Nephron progenitor cell (in vitro differentiated cells): ENCODE results near the gene SNX7.

ENCODE experiments used
- DNase-seq: peaks from one replicate; pipeline ENCODE4 v3.0.0; 2021
- H3K27ac Mint-ChIP-seq: 2 replicates; pipeline ENCODE4 v1.8.0; 2021; ENCODE audit warnings: mild to moderate bottlenecking, moderate library complexity, mixed read lengths
- H3K27me3 Mint-ChIP-seq: 2 replicates; pipeline ENCODE4 v1.8.0; 2021; ENCODE audit warnings: mild to moderate bottlenecking, low read depth, mixed read lengths; ENCODE audit not compliant: poor library complexity
- H3K36me3 Mint-ChIP-seq: 2 replicates; pipeline ENCODE4 v1.8.0; 2021; ENCODE audit warnings: low read depth, mixed read lengths
- H3K4me1 Mint-ChIP-seq: 2 replicates; pipeline ENCODE4 v1.8.0; 2021; ENCODE audit warnings: mixed read lengths
- H3K4me3 Mint-ChIP-seq: 2 replicates; pipeline ENCODE4 v1.8.0; 2021; ENCODE audit warnings: mild to moderate bottlenecking, moderate library complexity, mixed read lengths
- H3K9me3 Mint-ChIP-seq: 2 replicates; pipeline ENCODE4 v1.8.0; 2021; ENCODE audit warnings: mild to moderate bottlenecking, moderate library complexity, mixed read lengths
- CTCF ChIP-seq: fragments of 200-600 bp; sonication (generic); IDR thresholded peaks from 2 replicates; pipeline ENCODE4 v1.5.0; 2021; ENCODE audit warnings: antibody characterized with exemption

Gene SNX7

GRCh38 chr1:98672189-98672588, 10.7 kb downstream of the SNX7 start:
- Mint-ChIP-seq H3K27ac (no peak overlapping the region), H3K4me3 (no peak overlapping the region), H3K36me3 (peaks cover 7% of the 10 kb centered on the region), H3K27me3 (no peaks in the 10 kb centered on the region), H3K9me3 (no peaks in the 10 kb centered on the region), H3K4me1 (peaks cover 5% of the 10 kb centered on the region)
- no peak for TF ChIP-seq CTCF
- no peak for DNase-seq

- Mint-ChIP-seq H3K4me1 (peaks cover 5% of the 10 kb centered on the region), H3K9me3 (peaks cover 1% of the 10 kb centered on the region), H3K27ac (no peak overlapping the region), H3K4me3 (no peak overlapping the region), H3K36me3 (peaks cover 15% of the 10 kb centered on the region), H3K27me3 (no peaks in the 10 kb centered on the region)
- no peak for DNase-seq
- TF ChIP-seq CTCF, result no peak
Observed at GRCh38 chr1:98674075-98674781, 12.7 kb downstream of the SNX7 start.

GRCh38 chr1:98675282-98675681, 13.8 kb downstream of the SNX7 start:
- Mint-ChIP-seq H3K36me3 (peaks cover 21% of the 10 kb centered on the region), H3K9me3 (peaks cover 4% of the 10 kb centered on the region), H3K4me1 (peaks cover 5% of the 10 kb centered on the region), H3K27me3 (no peaks in the 10 kb centered on the region), H3K4me3 (no peak overlapping the region), H3K27ac (no peak overlapping the region)
- TF ChIP-seq CTCF, result no peak
- no peak for DNase-seq

- no peak overlapping the region for H3K4me3 Mint-ChIP-seq
- no peak for DNase-seq
- peaks cover 24% of the 10 kb centered on the region for H3K36me3 Mint-ChIP-seq
- no peak for TF ChIP-seq CTCF
- H3K27me3 Mint-ChIP-seq, result no peaks in the 10 kb centered on the region
- H3K4me1 Mint-ChIP-seq, result peaks cover 5% of the 10 kb centered on the region
- H3K9me3 Mint-ChIP-seq, result peaks cover 13% of the 10 kb centered on the region
- H3K27ac Mint-ChIP-seq, result peak overlapping the region; percentile 18
Observed at GRCh38 chr1:98677288-98677687, 15.8 kb downstream of the SNX7 start.

GRCh38 chr1:98681812-98682211, 20.3 kb downstream of the SNX7 start:
- no peaks in the 10 kb centered on the region for H3K27me3 Mint-ChIP-seq
- no peak for DNase-seq
- no peak overlapping the region for H3K27ac Mint-ChIP-seq
- H3K4me3 Mint-ChIP-seq, result no peak overlapping the region
- peaks cover 13% of the 10 kb centered on the region for H3K9me3 Mint-ChIP-seq
- TF ChIP-seq CTCF, result no peak
- H3K4me1 Mint-ChIP-seq, result no peaks in the 10 kb centered on the region
- peaks cover 23% of the 10 kb centered on the region for H3K36me3 Mint-ChIP-seq

GRCh38 chr1:98688110-98688739, 26.7 kb downstream of the SNX7 start:
- H3K9me3 Mint-ChIP-seq, result no peaks in the 10 kb centered on the region
- DNase-seq, result no peak
- no peaks in the 10 kb centered on the region for H3K36me3 Mint-ChIP-seq
- H3K27ac Mint-ChIP-seq, result no peak overlapping the region
- H3K4me3 Mint-ChIP-seq, result no peak overlapping the region
- TF ChIP-seq CTCF, result no peak
- H3K4me1 Mint-ChIP-seq, result no peaks in the 10 kb centered on the region
- H3K27me3 Mint-ChIP-seq, result no peaks in the 10 kb centered on the region
